Panc1 (cell line): ENCODE data around the gene SLC4A1AP. TPM values are rescaled to one million over a fixed set of nuclear protein-coding genes. Genes with fewer than 3 reads are reported as not detected.

ENCODE experiments used
- ATAC-seq: fragments of 200-7000 bp; cut with Tn5 transposase; 2 replicates; pipeline ENCODE4 v1.9.1; 2020; ENCODE audit warnings: mild to moderate bottlenecking, moderate library complexity
- BruUV-seq: library from RNA; stranded (reverse); fragments of 400-500 nt; replicated peaks from 2 replicates; lab custom pipeline; 2021; lab: Mats Ljungman, UMichigan
- CTCF ChIA-PET: fragments of 300-600 bp; sonication (Branson Sonifier 250); formaldehyde crosslinking; loops from one replicate; lab custom pipeline; 2022; ENCODE audit warnings: antibody characterized with exemption; lab: Charles Lee
- POLR2A ChIA-PET: fragments of 300-600 bp; sonication (Branson Sonifier 250); formaldehyde crosslinking; loops from one replicate; lab custom pipeline; 2022; ENCODE audit warnings: antibody characterized with exemption; lab: Charles Lee
- DNase-seq: peaks from one replicate; pipeline ENCODE4 v3.0.0-alpha.2; 2010; ENCODE audit warnings: low read depth, low spot score
- H3K27ac ChIP-seq: 2 replicates; pipeline ENCODE4 v1.5.1; 2011; ENCODE audit warnings: mild to moderate bottlenecking, low read length, inconsistent platforms
- H3K27me3 ChIP-seq: fragments of 200-500 bp; sonication (Bioruptor generic); 2 replicates; pipeline ENCODE4 v1.6.0; 2014; ENCODE audit warnings: low read length, inconsistent platforms; ENCODE audit not compliant: control insufficient read depth, insufficient read depth
- H3K36me3 ChIP-seq: fragments of 200-500 bp; sonication (Bioruptor generic); 2 replicates; pipeline ENCODE4 v1.5.1; 2014; ENCODE audit warnings: inconsistent platforms, mild to moderate bottlenecking, low read length, moderate library complexity; ENCODE audit not compliant: control insufficient read depth, insufficient read depth
- H3K4me1 ChIP-seq: 2 replicates; pipeline ENCODE4 v1.5.1; 2011; ENCODE audit warnings: inconsistent platforms, mild to moderate bottlenecking, low read length, moderate library complexity; ENCODE audit not compliant: control insufficient read depth, insufficient read depth
- H3K4me3 ChIP-seq, 2 experiments: 2 replicates each; pipeline ENCODE4 v1.5.1; 2011 to 2012; ENCODE audit warnings: low read depth in 2 of 2, low read length in 2 of 2, mild to moderate bottlenecking in 2 of 2, inconsistent platforms in 1 of 2, moderate library complexity in 1 of 2
- H3K9me3 ChIP-seq: fragments of 200-500 bp; sonication (Bioruptor generic); 2 replicates; pipeline ENCODE4 v1.5.1; 2014; ENCODE audit warnings: low read depth, mild to moderate bottlenecking, inconsistent platforms, low read length, moderate library complexity; ENCODE audit not compliant: control insufficient read depth, insufficient read depth
- POLR2AphosphoS5 ChIP-seq: IDR thresholded peaks from 2 replicates; pipeline ENCODE4 v1.6.1; 2012; ENCODE audit warnings: mild to moderate bottlenecking, low read depth, low read length, moderate library complexity
- SIN3A ChIP-seq: IDR thresholded peaks from 2 replicates; pipeline ENCODE4 v1.6.1; 2012; ENCODE audit warnings: low read depth, mild to moderate bottlenecking, low read length, moderate library complexity, borderline replicate concordance; ENCODE audit not compliant: insufficient read depth
- TCF7L2 ChIP-seq: IDR thresholded peaks from 2 replicates; pipeline ENCODE4 v1.6.1; 2011; ENCODE audit warnings: mild to moderate bottlenecking, low read depth, low read length, inconsistent platforms
- in situ Hi-C: cut with HindIII; loops from 2 replicates; pipeline ENCODE4 v1.10.0; 2016; ENCODE audit warnings: low sequenced_read_pairs, low pct_unique_long_range_greater_than_20kb
- intact Hi-C: fragments of 100-400 bp; cut with micrococcal nuclease; formaldehyde crosslinking; loops from one replicate; pipeline ENCODE4 v1.10.0; 2022; ENCODE audit not compliant: unreplicated experiment
- total RNA-seq: library from RNA; stranded (reverse); gene quantifications from one replicate; pipeline ENCODE4 v1.2.1, GENCODE V29; 2021; ENCODE audit not compliant: unreplicated experiment
- TF ChIP-seq, protein P1 (sequence below): fragments of 450-650 bp; IDR thresholded peaks from 2 replicates; pipeline ENCODE4 v1.5.1; 2017; ENCODE audit warnings: mild to moderate bottlenecking
- TF ChIP-seq, protein P2 (sequence below), 2 experiments: IDR thresholded peaks; 2 replicates each; pipeline ENCODE4 v1.6.1; 2011 to 2012; ENCODE audit warnings: low read depth in 2 of 2, control low read depth in 1 of 2, low read length in 1 of 2, mild to moderate bottlenecking in 1 of 2, moderate library complexity in 1 of 2; ENCODE audit not compliant: insufficient read depth in 1 of 2

Gene SLC4A1AP
- total RNA-seq, 1 experiment from 2014 or later: 22.2 TPM

DNA sequence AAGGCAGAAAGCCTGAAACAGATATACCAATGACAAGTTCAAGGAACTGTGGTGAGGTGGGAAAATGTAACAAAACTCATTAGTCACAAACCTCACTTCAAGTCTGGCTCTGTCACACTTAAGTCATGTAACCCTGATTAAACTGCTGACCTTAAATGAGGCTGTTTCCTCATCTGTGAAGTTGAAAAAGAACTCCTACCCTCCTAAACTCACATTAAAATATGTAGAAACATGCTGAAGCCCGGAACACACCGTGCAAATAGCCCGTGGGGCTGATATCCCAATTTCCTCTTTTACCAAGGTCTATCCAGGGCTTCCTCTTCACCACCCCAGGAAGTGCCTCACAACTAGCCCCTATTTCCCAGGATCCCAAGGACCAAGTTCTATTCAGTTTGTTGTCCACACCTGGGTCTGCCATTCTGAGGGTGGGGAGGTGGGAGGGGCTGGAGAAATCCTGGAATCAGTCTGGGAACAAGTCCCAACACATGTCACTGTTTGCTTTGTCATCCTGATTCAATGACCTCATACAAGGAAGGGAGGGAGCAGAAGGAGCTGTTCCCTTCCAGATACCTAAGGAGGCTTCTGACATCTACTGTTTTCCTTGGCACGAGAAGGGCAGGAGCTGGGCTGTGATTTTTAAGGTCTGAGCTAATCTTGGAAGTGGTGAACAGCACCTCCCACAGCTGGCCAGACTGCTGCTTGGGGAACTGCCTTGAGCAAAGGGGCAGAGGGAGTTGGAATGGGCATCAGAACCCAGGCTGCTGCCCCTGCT lies 42.3 kb downstream of the SLC4A1AP start:
- peaks cover 9% of the 10 kb centered on the region; the same call in 1 of the 2 replicates for H3K4me1 ChIP-seq
- CTCF ChIA-PET: interaction anchor here (0.6 kb wide), 2 partner anchors 18 to 36 kb away, joined by 4 to 6 read pairs; no protein-coding TSS in a partner anchor

DNA sequence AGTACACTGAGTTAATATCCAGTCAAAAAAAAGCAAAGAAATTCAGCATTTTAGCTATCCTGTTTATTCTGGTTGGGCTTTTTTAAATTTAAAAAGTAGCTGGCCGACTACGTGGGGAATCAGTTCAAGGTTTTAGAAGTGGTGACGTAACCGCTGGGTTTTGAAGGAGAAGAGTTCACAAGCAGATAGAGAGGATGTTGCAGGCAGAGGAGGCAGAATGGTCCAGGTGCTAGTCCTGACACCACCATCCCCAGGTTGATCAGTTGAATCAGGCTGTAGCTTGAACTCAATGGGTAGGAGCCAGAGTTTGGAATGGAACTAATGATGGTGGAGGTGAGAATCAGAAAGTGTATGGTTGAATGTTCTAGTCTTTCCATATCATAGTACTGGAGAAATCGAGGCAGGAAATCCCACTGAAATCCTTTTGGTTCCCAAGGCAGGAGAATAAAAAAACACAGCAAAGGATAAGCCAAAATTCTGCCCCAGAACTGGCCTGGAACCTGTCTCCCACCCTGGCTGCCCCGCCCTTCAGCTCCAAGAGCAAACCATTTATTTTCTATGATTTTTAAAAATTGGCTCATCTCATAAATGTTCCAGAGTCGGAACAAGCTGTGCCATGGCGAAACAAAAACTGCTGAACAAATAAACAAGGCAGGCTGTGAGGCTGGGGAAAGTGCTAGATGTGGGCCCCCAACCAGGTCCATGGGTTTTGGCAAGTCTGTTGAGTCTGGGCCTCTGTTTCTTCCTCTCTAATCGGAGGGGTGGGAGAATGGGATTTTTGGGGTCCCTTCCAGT lies 44.0 kb downstream of the SLC4A1AP start:
- ChIA-PET CTCF (no interaction called here), POLR2A (no interaction called here)
- no peak for DNase-seq
- TF ChIP-seq SIN3A: no peak
- TF ChIP-seq, protein P1, sequence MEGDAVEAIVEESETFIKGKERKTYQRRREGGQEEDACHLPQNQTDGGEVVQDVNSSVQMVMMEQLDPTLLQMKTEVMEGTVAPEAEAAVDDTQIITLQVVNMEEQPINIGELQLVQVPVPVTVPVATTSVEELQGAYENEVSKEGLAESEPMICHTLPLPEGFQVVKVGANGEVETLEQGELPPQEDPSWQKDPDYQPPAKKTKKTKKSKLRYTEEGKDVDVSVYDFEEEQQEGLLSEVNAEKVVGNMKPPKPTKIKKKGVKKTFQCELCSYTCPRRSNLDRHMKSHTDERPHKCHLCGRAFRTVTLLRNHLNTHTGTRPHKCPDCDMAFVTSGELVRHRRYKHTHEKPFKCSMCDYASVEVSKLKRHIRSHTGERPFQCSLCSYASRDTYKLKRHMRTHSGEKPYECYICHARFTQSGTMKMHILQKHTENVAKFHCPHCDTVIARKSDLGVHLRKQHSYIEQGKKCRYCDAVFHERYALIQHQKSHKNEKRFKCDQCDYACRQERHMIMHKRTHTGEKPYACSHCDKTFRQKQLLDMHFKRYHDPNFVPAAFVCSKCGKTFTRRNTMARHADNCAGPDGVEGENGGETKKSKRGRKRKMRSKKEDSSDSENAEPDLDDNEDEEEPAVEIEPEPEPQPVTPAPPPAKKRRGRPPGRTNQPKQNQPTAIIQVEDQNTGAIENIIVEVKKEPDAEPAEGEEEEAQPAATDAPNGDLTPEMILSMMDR: no peak
- TF ChIP-seq, protein P2, sequence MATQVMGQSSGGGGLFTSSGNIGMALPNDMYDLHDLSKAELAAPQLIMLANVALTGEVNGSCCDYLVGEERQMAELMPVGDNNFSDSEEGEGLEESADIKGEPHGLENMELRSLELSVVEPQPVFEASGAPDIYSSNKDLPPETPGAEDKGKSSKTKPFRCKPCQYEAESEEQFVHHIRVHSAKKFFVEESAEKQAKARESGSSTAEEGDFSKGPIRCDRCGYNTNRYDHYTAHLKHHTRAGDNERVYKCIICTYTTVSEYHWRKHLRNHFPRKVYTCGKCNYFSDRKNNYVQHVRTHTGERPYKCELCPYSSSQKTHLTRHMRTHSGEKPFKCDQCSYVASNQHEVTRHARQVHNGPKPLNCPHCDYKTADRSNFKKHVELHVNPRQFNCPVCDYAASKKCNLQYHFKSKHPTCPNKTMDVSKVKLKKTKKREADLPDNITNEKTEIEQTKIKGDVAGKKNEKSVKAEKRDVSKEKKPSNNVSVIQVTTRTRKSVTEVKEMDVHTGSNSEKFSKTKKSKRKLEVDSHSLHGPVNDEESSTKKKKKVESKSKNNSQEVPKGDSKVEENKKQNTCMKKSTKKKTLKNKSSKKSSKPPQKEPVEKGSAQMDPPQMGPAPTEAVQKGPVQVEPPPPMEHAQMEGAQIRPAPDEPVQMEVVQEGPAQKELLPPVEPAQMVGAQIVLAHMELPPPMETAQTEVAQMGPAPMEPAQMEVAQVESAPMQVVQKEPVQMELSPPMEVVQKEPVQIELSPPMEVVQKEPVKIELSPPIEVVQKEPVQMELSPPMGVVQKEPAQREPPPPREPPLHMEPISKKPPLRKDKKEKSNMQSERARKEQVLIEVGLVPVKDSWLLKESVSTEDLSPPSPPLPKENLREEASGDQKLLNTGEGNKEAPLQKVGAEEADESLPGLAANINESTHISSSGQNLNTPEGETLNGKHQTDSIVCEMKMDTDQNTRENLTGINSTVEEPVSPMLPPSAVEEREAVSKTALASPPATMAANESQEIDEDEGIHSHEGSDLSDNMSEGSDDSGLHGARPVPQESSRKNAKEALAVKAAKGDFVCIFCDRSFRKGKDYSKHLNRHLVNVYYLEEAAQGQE (IDR thresholded peaks at IDR 0.05; ENCODE audit: insufficient read depth in 1 of 2, low read depth in 2 of 2, low read length in 1 of 2): no peak
- TF ChIP-seq TCF7L2: no peak
- TF ChIP-seq POLR2AphosphoS5: no peak
- no peak for ATAC-seq
- in situ Hi-C loops: no loop called here
- Histone ChIP-seq H3K9me3 (no peaks in the 10 kb centered on the region), H3K4me3 (no peak overlapping the region), H3K27me3 (no peaks in the 10 kb centered on the region), H3K4me1 (peaks cover 9% of the 10 kb centered on the region; the same call in 1 of the 2 replicates), H3K27ac (no peak overlapping the region), H3K36me3 (no peaks in the 10 kb centered on the region)
- intact Hi-C loops: no loop called here
- BruUV-seq: no TSS peak

More for the DNA sequence above, 42.3 kb downstream of the SLC4A1AP start:
- no peaks in the 10 kb centered on the region for H3K9me3 ChIP-seq
- in situ Hi-C loops (no loop called here), intact Hi-C loops (no loop called here)
- POLR2A ChIA-PET: no interaction called here
- 0 out of 2 replicates have a peak overlapping the region, but pooled peaks have one; percentile 13 for H3K27ac ChIP-seq
- no peaks in the 10 kb centered on the region for H3K27me3 ChIP-seq
- no peaks in the 10 kb centered on the region for H3K36me3 ChIP-seq
- no peak overlapping the region for H3K4me3 ChIP-seq
- ATAC-seq (peak; percentile 72), DNase-seq (peak; percentile 97)
- no TSS peak for BruUV-seq
- TF ChIP-seq SIN3A: no peak
